ENCODE measurements around the gene LYL1.
"Not testable (repeated sequence)": the region's sequence is repeated elsewhere in the genome, so short reads cannot be mapped to it uniquely, and the experiment has no call there.

GRCh38 chr19:13149173-13149627 is 46.5 kb upstream of the LYL1 start:
- not testable (repeated sequence) for TF ChIP-seq CTCF (IDR thresholded peaks at IDR 0.05; ENCODE audit: low read depth, low read length); EZH2phosphoT487 (IDR thresholded peaks at IDR 0.05; ENCODE audit: low read depth)
